Effector memory CD4-positive, alpha-beta T cell (primary cell): Measurements from ENCODE around the gene FUCA1.

ENCODE experiments used
- DNase-seq, 3 donors: peaks; one replicate each; pipeline ENCODE4 v3.0.0-alpha.2; 2020
- H3K27ac ChIP-seq: 2 replicates; pipeline ENCODE4 v1.7.0; 2013; ENCODE audit warnings: mild to moderate bottlenecking, low read length, moderate library complexity; ENCODE audit not compliant: insufficient read depth, poor library complexity, severe bottlenecking
- H3K27me3 ChIP-seq: replicated peaks from 2 replicates; pipeline ENCODE4 v1.7.0; 2013; ENCODE audit warnings: mild to moderate bottlenecking, low read length; ENCODE audit not compliant: insufficient read depth, control insufficient read depth, poor library complexity, severe bottlenecking
- H3K36me3 ChIP-seq: 2 replicates; pipeline ENCODE4 v1.7.0; 2013; ENCODE audit warnings: mild to moderate bottlenecking, low read length, moderate library complexity; ENCODE audit not compliant: control insufficient read depth, insufficient read depth
- H3K4me1 ChIP-seq: 2 replicates; pipeline ENCODE4 v1.7.0; 2013; ENCODE audit warnings: low read length, mild to moderate bottlenecking; ENCODE audit not compliant: control insufficient read depth, insufficient read depth, poor library complexity, severe bottlenecking
- H3K4me3 ChIP-seq: 2 replicates; pipeline ENCODE4 v1.7.0; 2013; ENCODE audit warnings: low read length, low read depth, mild to moderate bottlenecking; ENCODE audit not compliant: insufficient read depth, poor library complexity, severe bottlenecking
- H3K9me3 ChIP-seq: 2 replicates; pipeline ENCODE4 v1.7.0; 2013; ENCODE audit warnings: mild to moderate bottlenecking, low read length, moderate library complexity; ENCODE audit not compliant: control insufficient read depth

FUCA1 gene

GRCh38 chr1:23825076-23825761 is 42.9 kb downstream of the FUCA1 start, which contains the start of gene HMGCL:
HMGCL (minus strand) TSS chr1:23825429; CDS start chr1:23825415, 14 bp downstream.
- no peaks in the 10 kb centered on the region for H3K36me3 ChIP-seq
- H3K9me3 ChIP-seq, result no peaks in the 10 kb centered on the region
- no peaks in the 10 kb centered on the region for H3K4me1 ChIP-seq
- DNase-seq, result peak; percentile 73 to 83 (median 78)
- H3K4me3 ChIP-seq, result peak within 1 kb of the TSS; percentile 96
- no peaks in the 10 kb centered on the region for H3K27me3 ChIP-seq
- peak within 1 kb of the TSS; percentile 88 for H3K27ac ChIP-seq

- H3K36me3 ChIP-seq, result no peaks in the 10 kb centered on the region
- no peaks in the 10 kb centered on the region for H3K9me3 ChIP-seq
- H3K4me1 ChIP-seq, result no peaks in the 10 kb centered on the region
- peak overlapping the region; percentile 96 for H3K4me3 ChIP-seq
- no peak for DNase-seq
- no peaks in the 10 kb centered on the region for H3K27me3 ChIP-seq
- peak overlapping the region; percentile 88 for H3K27ac ChIP-seq
These were observed 43.4 kb downstream of the FUCA1 start for GRCh38 chr1:23824711-23825075.

GRCh38 chr1:23823767-23824166 is 44.3 kb downstream of the FUCA1 start:
- no peaks in the 10 kb centered on the region for H3K9me3 ChIP-seq
- no peaks in the 10 kb centered on the region for H3K36me3 ChIP-seq
- no peak for DNase-seq
- H3K27ac ChIP-seq, result no peak overlapping the region
- no peaks in the 10 kb centered on the region for H3K4me1 ChIP-seq
- H3K4me3 ChIP-seq, result no peak overlapping the region
- no peaks in the 10 kb centered on the region for H3K27me3 ChIP-seq

GRCh38 chr1:23817633-23818032 is 50.5 kb downstream of the FUCA1 start:
- peaks cover 29% of the 10 kb centered on the region for H3K36me3 ChIP-seq
- H3K4me1 ChIP-seq, result no peaks in the 10 kb centered on the region
- H3K27ac ChIP-seq, result no peak overlapping the region
- no peak for DNase-seq
- H3K4me3 ChIP-seq, result no peak overlapping the region
- H3K27me3 ChIP-seq, result no peaks in the 10 kb centered on the region
- no peaks in the 10 kb centered on the region for H3K9me3 ChIP-seq

GRCh38 chr1:23816906-23817305 is 51.2 kb downstream of the FUCA1 start:
- no peaks in the 10 kb centered on the region for H3K9me3 ChIP-seq
- DNase-seq, result no peak
- H3K4me1 ChIP-seq, result no peaks in the 10 kb centered on the region
- no peak overlapping the region for H3K27ac ChIP-seq
- no peak overlapping the region for H3K4me3 ChIP-seq
- H3K36me3 ChIP-seq, result peaks cover 32% of the 10 kb centered on the region
- H3K27me3 ChIP-seq, result no peaks in the 10 kb centered on the region

- DNase-seq, result no peak
- no peak overlapping the region for H3K4me3 ChIP-seq
- H3K4me1 ChIP-seq, result no peaks in the 10 kb centered on the region
- no peaks in the 10 kb centered on the region for H3K27me3 ChIP-seq
- H3K9me3 ChIP-seq, result no peaks in the 10 kb centered on the region
- H3K36me3 ChIP-seq, result peaks cover 32% of the 10 kb centered on the region
- no peak overlapping the region for H3K27ac ChIP-seq
These were observed 51.7 kb downstream of the FUCA1 start for GRCh38 chr1:23816361-23816760.

- Histone ChIP-seq H3K4me3 (no peak overlapping the region), H3K27ac (no peak overlapping the region), H3K27me3 (no peaks in the 10 kb centered on the region), H3K9me3 (no peaks in the 10 kb centered on the region), H3K36me3 (peaks cover 32% of the 10 kb centered on the region), H3K4me1 (no peaks in the 10 kb centered on the region)
- no peak for DNase-seq
These were observed 54.1 kb downstream of the FUCA1 start for GRCh38 chr1:23814016-23814415.

GRCh38 chr1:23810818-23811540 is 57.1 kb downstream of the FUCA1 start:
- H3K27me3 ChIP-seq, result no peaks in the 10 kb centered on the region
- H3K4me1 ChIP-seq, result no peaks in the 10 kb centered on the region
- H3K27ac ChIP-seq, result no peak overlapping the region
- H3K4me3 ChIP-seq, result no peak overlapping the region
- no peaks in the 10 kb centered on the region for H3K9me3 ChIP-seq
- H3K36me3 ChIP-seq, result peaks cover 20% of the 10 kb centered on the region
- peak in 1 of 3 donors; percentile 17 for DNase-seq

- no peak overlapping the region for H3K27ac ChIP-seq
- peaks cover 15% of the 10 kb centered on the region for H3K36me3 ChIP-seq
- no peaks in the 10 kb centered on the region for H3K4me1 ChIP-seq
- peak; percentile 62 to 70 (median 67) for DNase-seq
- H3K4me3 ChIP-seq, result no peak overlapping the region
- no peaks in the 10 kb centered on the region for H3K27me3 ChIP-seq
- no peaks in the 10 kb centered on the region for H3K9me3 ChIP-seq
These were observed 58.3 kb downstream of the FUCA1 start for GRCh38 chr1:23809751-23810171.

- H3K36me3 ChIP-seq, result peaks cover 3% of the 10 kb centered on the region
- H3K4me1 ChIP-seq, result no peaks in the 10 kb centered on the region
- DNase-seq, result no peak
- H3K9me3 ChIP-seq, result no peaks in the 10 kb centered on the region
- no peak overlapping the region for H3K27ac ChIP-seq
- H3K27me3 ChIP-seq, result no peaks in the 10 kb centered on the region
- no peak overlapping the region for H3K4me3 ChIP-seq
These were observed 60.6 kb downstream of the FUCA1 start for GRCh38 chr1:23807453-23807852.
